Hepatocyte (in vitro differentiated cells): ENCODE measurements around the gene TOP2A.

Source experiments
- CTCF ChIP-seq: fragments of 200-600 bp; sonication (generic); IDR thresholded peaks from 2 replicates; pipeline ENCODE4 v1.5.1; 2016; ENCODE audit warnings: antibody characterized with exemption, mild to moderate bottlenecking; ENCODE audit not compliant: poor library complexity
- EZH2phosphoT487 ChIP-seq: fragments of 200-600 bp; sonication (generic); IDR thresholded peaks from one replicate; pipeline ENCODE4 v1.6.1; 2018; ENCODE audit warnings: antibody characterized with exemption, mild to moderate bottlenecking, low read depth, moderate library complexity; ENCODE audit not compliant: unreplicated experiment, severe bottlenecking

- no peak for TF ChIP-seq CTCF
- TF ChIP-seq EZH2phosphoT487, result no peak
These were observed 68.2 kb downstream of the TOP2A start for GRCh38 chr17:40349477-40349894.
